ENCODE results near the gene RSPH9. TPM values are rescaled to one million over a fixed set of nuclear protein-coding genes. Genes with fewer than 3 reads are reported as not detected.
"Not testable (repeated sequence)": the region's sequence is repeated elsewhere in the genome, so short reads cannot be mapped to it uniquely, and the experiment has no call there.

Gene RSPH9
- polyA plus RNA-seq, 1 experiment = 0.77 TPM

GRCh38 chr6:43697421-43697820, 52.6 kb downstream of the RSPH9 start:
- POLR2A ChIA-PET = no interaction called here
- CTCF ChIA-PET = no interaction called here

GRCh38 chr6:43698584-43699349, 53.9 kb downstream of the RSPH9 start:
- POLR2A ChIA-PET = no interaction called here
- CTCF ChIA-PET = interaction anchor here (0.6 to 2.1 kb wide), 2 partner anchors 32 to 63 kb away, joined by 6 to 7 read pairs; no protein-coding TSS in a partner anchor
- Histone ChIP-seq H3K4me3 (ENCODE audit: low read depth, low read length) (no peak overlapping the region), H3K27me3 (ENCODE audit: control insufficient read depth, insufficient read depth, low read length) (no peaks in the 10 kb centered on the region), H3K36me3 (ENCODE audit: control insufficient read depth, insufficient read depth, low read length) (no peaks in the 10 kb centered on the region)
- TF ChIP-seq CTCF (IDR thresholded peaks at IDR 0.05; ENCODE audit: insufficient read depth, low read depth, low read length) = no peak
- no peak for DNase-seq (ENCODE audit: low read depth)

More at GRCh38 chr6:43697421-43697820, 52.6 kb downstream of the RSPH9 start:
- no peak for TF ChIP-seq CTCF (IDR thresholded peaks at IDR 0.05; ENCODE audit: insufficient read depth, low read depth, low read length)
- Histone ChIP-seq H3K36me3 (ENCODE audit: control insufficient read depth, insufficient read depth, low read length) (no peaks in the 10 kb centered on the region), H3K27me3 (ENCODE audit: control insufficient read depth, insufficient read depth, low read length) (no peaks in the 10 kb centered on the region), H3K4me3 (ENCODE audit: low read depth, low read length) (no peak overlapping the region)
- DNase-seq (ENCODE audit: low read depth) = no peak

- H3K36me3 ChIP-seq (ENCODE audit: control insufficient read depth, insufficient read depth, low read length) = no peaks in the 10 kb centered on the region
- ChIA-PET POLR2A (no interaction called here), CTCF (interaction anchor here (2.1 kb wide), 1 partner anchor 33 kb away, joined by 6 read pairs; no protein-coding TSS in a partner anchor)
- DNase-seq (ENCODE audit: low read depth) = no peak
- H3K4me3 ChIP-seq (ENCODE audit: low read depth, low read length) = no peak overlapping the region
- H3K27me3 ChIP-seq (ENCODE audit: control insufficient read depth, insufficient read depth, low read length) = no peaks in the 10 kb centered on the region
- no peak for TF ChIP-seq CTCF (IDR thresholded peaks at IDR 0.05; ENCODE audit: insufficient read depth, low read depth, low read length)
Observed at GRCh38 chr6:43699564-43700186, 54.8 kb downstream of the RSPH9 start.

GRCh38 chr6:43700939-43701560, 56.2 kb downstream of the RSPH9 start:
- DNase-seq (ENCODE audit: low read depth); H3K36me3 ChIP-seq (ENCODE audit: control insufficient read depth, insufficient read depth, low read length); H3K27me3 ChIP-seq (ENCODE audit: control insufficient read depth, insufficient read depth, low read length); H3K4me3 ChIP-seq (ENCODE audit: low read depth, low read length); POLR2A ChIA-PET: not testable (repeated sequence)
- CTCF ChIA-PET = interaction anchor here (2.1 kb wide), 1 partner anchor 34 kb away, joined by 6 read pairs; no protein-coding TSS in a partner anchor

GRCh38 chr6:43702171-43702533, 57.3 kb downstream of the RSPH9 start:
- H3K36me3 ChIP-seq (ENCODE audit: control insufficient read depth, insufficient read depth, low read length) = no peaks in the 10 kb centered on the region
- H3K27me3 ChIP-seq (ENCODE audit: control insufficient read depth, insufficient read depth, low read length) = no peaks in the 10 kb centered on the region; the same call in 1 of the 2 replicates
- H3K4me3 ChIP-seq (ENCODE audit: low read depth, low read length) = no peak overlapping the region
- ChIA-PET POLR2A (no interaction called here), CTCF (interaction anchor here (0.6 kb wide), 1 partner anchor 62 kb away, joined by 3 read pairs; no protein-coding TSS in a partner anchor)
- no peak for DNase-seq (ENCODE audit: low read depth)
- TF ChIP-seq CTCF (IDR thresholded peaks at IDR 0.05; ENCODE audit: insufficient read depth, low read depth, low read length) = no peak
